Caco-2 (cell line): ENCODE measurements around the gene CD46. TPM values are rescaled to one million over a fixed set of nuclear protein-coding genes. Genes with fewer than 3 reads are reported as not detected.

Experiments
- BruUV-seq: library from RNA; stranded (reverse); fragments of 400-500 nt; replicated peaks from 2 replicates; lab custom pipeline; 2021; lab: Mats Ljungman, UMichigan
- CTCF ChIA-PET: fragments of 300-600 bp; sonication (Branson Sonifier 250); formaldehyde crosslinking; loops from one replicate; lab custom pipeline; 2022; ENCODE audit warnings: antibody characterized with exemption; lab: Charles Lee
- POLR2A ChIA-PET: fragments of 300-600 bp; sonication (Branson Sonifier 250); formaldehyde crosslinking; loops from one replicate; lab custom pipeline; 2022; ENCODE audit warnings: antibody characterized with exemption; lab: Charles Lee
- DNase-seq, 2 experiments: peaks; one replicate each; pipeline versions ENCODE4 v3.0.0 to v3.0.0-alpha.2; 2020 to 2022
- H3K27me3 ChIP-seq: replicated peaks from 2 replicates; pipeline ENCODE4 v1.6.0; 2011; ENCODE audit warnings: low read length; ENCODE audit not compliant: control insufficient read depth, insufficient read depth
- H3K36me3 ChIP-seq: 2 replicates; pipeline ENCODE4 v1.5.1; 2011; ENCODE audit warnings: low read length; ENCODE audit not compliant: control insufficient read depth, insufficient read depth
- H3K4me1 ChIP-seq: fragments of 250-450 bp; sonication (Bioruptor Pico); 2 replicates; pipeline ENCODE4 v1.5.1; 2020; ENCODE audit warnings: mild to moderate bottlenecking
- H3K4me3 ChIP-seq: 2 replicates; pipeline ENCODE4 v1.5.1; 2011; ENCODE audit warnings: low read depth, mild to moderate bottlenecking, control low read depth, low read length
- H3K9me3 ChIP-seq: fragments of 250-450 bp; sonication (Bioruptor Pico); 2 replicates; pipeline ENCODE4 v1.5.1; 2020; ENCODE audit warnings: mild to moderate bottlenecking, moderate library complexity
- H3K27ac Mint-ChIP-seq: one replicate; pipeline ENCODE4 v1.8.0; 2022; ENCODE audit warnings: mixed read lengths; ENCODE audit not compliant: unreplicated experiment
- H3K27me3 Mint-ChIP-seq: one replicate; pipeline ENCODE4 v1.8.0; 2022; ENCODE audit warnings: mixed read lengths; ENCODE audit not compliant: insufficient read depth, unreplicated experiment
- H3K36me3 Mint-ChIP-seq: one replicate; pipeline ENCODE4 v1.8.0; 2022; ENCODE audit warnings: mild to moderate bottlenecking, mixed read lengths; ENCODE audit not compliant: insufficient read depth, unreplicated experiment
- H3K4me1 Mint-ChIP-seq: one replicate; pipeline ENCODE4 v1.8.0; 2022; ENCODE audit warnings: low read depth, mixed read lengths; ENCODE audit not compliant: unreplicated experiment
- H3K4me3 Mint-ChIP-seq: one replicate; pipeline ENCODE4 v1.8.0; 2022; ENCODE audit warnings: mild to moderate bottlenecking, moderate library complexity, mixed read lengths; ENCODE audit not compliant: unreplicated experiment
- H3K9me3 Mint-ChIP-seq: one replicate; pipeline ENCODE4 v1.8.0; 2022; ENCODE audit warnings: mixed read lengths; ENCODE audit not compliant: unreplicated experiment
- CTCF ChIP-seq, 2 experiments: fragments of 200-600 bp in 1 of 2; IDR thresholded peaks; 1 replicate in 1 of 2; 2 replicates in 1 of 2; pipeline versions ENCODE4 v1.5.1 to v1.8.0; 2011 to 2022; ENCODE audit warnings: antibody characterized with exemption in 1 of 2, control low read depth in 1 of 2, inconsistent platforms in 1 of 2, low read depth in 1 of 2, low read length in 1 of 2, mild to moderate bottlenecking in 1 of 2, moderate library complexity in 1 of 2; ENCODE audit not compliant: insufficient read depth in 1 of 2, severe bottlenecking in 1 of 2, unreplicated experiment in 1 of 2
- intact Hi-C: fragments of 100-400 bp; cut with micrococcal nuclease; formaldehyde crosslinking; loops from one replicate; pipeline ENCODE4 v1.10.0; 2022; ENCODE audit not compliant: unreplicated experiment
- total RNA-seq: library from RNA; stranded (reverse); gene quantifications from 2 replicates; pipeline ENCODE4 v1.2.3, GENCODE V29; 2022

The CD46 gene
- total RNA-seq, 1 experiment from 2014 or later: 166 TPM

GRCh38 chr1:207745285-207745684 lies 6.6 kb upstream of the CD46 start:
- Mint-ChIP-seq H3K36me3 (no peaks in the 10 kb centered on the region), H3K9me3 (no peaks in the 10 kb centered on the region), H3K27ac (no peak overlapping the region), H3K27me3 (no peaks in the 10 kb centered on the region), H3K4me3 (no peak overlapping the region), H3K4me1 (peaks cover 18% of the 10 kb centered on the region)
- Histone ChIP-seq H3K4me1 (peaks cover 50% of the 10 kb centered on the region), H3K27me3 (no peaks in the 10 kb centered on the region), H3K36me3 (no peaks in the 10 kb centered on the region), H3K4me3 (no peak overlapping the region), H3K9me3 (no peaks in the 10 kb centered on the region)
- CTCF ChIA-PET: no interaction called here
- DNase-seq: no peak
- TF ChIP-seq CTCF (IDR thresholded peaks at IDR 0.05; ENCODE audit: insufficient read depth in 1 of 2, low read depth in 1 of 2, low read length in 1 of 2, severe bottlenecking in 1 of 2, unreplicated experiment in 1 of 2): no peak
- POLR2A ChIA-PET: no interaction called here
- intact Hi-C loops: no loop called here
- no TSS peak for BruUV-seq

- peak; percentile 70 to 71 for DNase-seq
- intact Hi-C loops: no loop called here
- BruUV-seq: no TSS peak
- no peak overlapping the region for H3K4me3 Mint-ChIP-seq
- no peak overlapping the region for H3K4me3 ChIP-seq
- CTCF ChIA-PET: interaction anchor here (0.6 kb wide), 1 partner anchor 143 kb away, joined by 3 read pairs; no protein-coding TSS in a partner anchor
- POLR2A ChIA-PET: no interaction called here
- peaks cover 59% of the 10 kb centered on the region for H3K4me1 ChIP-seq
- no peaks in the 10 kb centered on the region for H3K9me3 Mint-ChIP-seq
- no peak overlapping the region for H3K27ac Mint-ChIP-seq
- no peak for TF ChIP-seq CTCF (IDR thresholded peaks at IDR 0.05; ENCODE audit: insufficient read depth in 1 of 2, low read depth in 1 of 2, low read length in 1 of 2, severe bottlenecking in 1 of 2, unreplicated experiment in 1 of 2)
- no peaks in the 10 kb centered on the region for H3K27me3 Mint-ChIP-seq
- H3K4me1 Mint-ChIP-seq: peaks cover 18% of the 10 kb centered on the region
- H3K36me3 Mint-ChIP-seq: no peaks in the 10 kb centered on the region
- H3K36me3 ChIP-seq: no peaks in the 10 kb centered on the region
- H3K9me3 ChIP-seq: no peaks in the 10 kb centered on the region
- no peaks in the 10 kb centered on the region for H3K27me3 ChIP-seq
Observed at GRCh38 chr1:207745839-207746767, 5.8 kb upstream of the CD46 start.

- DNase-seq: no peak
- Mint-ChIP-seq H3K27me3 (no peaks in the 10 kb centered on the region), H3K36me3 (peaks cover 13% of the 10 kb centered on the region), H3K9me3 (no peaks in the 10 kb centered on the region), H3K27ac (no peak overlapping the region), H3K4me1 (peaks cover 18% of the 10 kb centered on the region), H3K4me3 (peak overlapping the region; percentile 0)
- H3K4me3 ChIP-seq: no peak overlapping the region
- ChIA-PET CTCF (interaction anchor here (0.9 kb wide), 1 partner anchor 49 kb away, joined by 4 read pairs; no protein-coding TSS in a partner anchor), POLR2A (no interaction called here)
- H3K36me3 ChIP-seq: no peaks in the 10 kb centered on the region
- H3K4me1 ChIP-seq: peaks cover 60% of the 10 kb centered on the region
- TF ChIP-seq CTCF (IDR thresholded peaks at IDR 0.05; ENCODE audit: insufficient read depth in 1 of 2, low read depth in 1 of 2, low read length in 1 of 2, severe bottlenecking in 1 of 2, unreplicated experiment in 1 of 2): no peak
- intact Hi-C loops: loop anchor here (1.0 kb wide), 1 partner anchor 37 kb away; no protein-coding TSS in a partner anchor
- no TSS peak for BruUV-seq
- H3K27me3 ChIP-seq: no peaks in the 10 kb centered on the region
- H3K9me3 ChIP-seq: no peaks in the 10 kb centered on the region
Observed at GRCh38 chr1:207747627-207748492, 4.0 kb upstream of the CD46 start.
